ENCODE data around the gene NEU2.
"Not testable (repeated sequence)": the region's sequence is repeated elsewhere in the genome, so short reads cannot be mapped to it uniquely, and the experiment has no call there.

The NEU2 gene

DNA sequence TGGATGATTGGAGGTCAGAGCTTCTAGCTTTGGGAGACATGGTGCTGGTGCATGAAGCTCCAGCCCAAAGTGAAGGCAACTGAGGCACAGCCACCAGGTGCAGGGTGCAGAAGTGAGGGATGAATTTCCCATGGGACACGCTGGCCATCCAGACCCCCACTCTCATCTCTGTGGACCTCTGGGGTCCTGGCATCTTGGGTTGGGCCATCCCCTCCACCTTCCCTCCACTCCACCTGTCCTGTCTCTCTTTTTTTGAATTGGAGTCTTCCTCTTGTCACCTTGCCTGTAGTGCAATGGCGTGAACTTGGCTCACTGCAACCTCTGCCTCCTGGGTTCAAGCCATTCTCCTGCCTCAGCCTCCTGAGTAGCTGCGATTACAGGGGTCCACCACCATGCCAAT, 22.8 kb upstream of the NEU2 start:
- no peak for FAIRE-seq

DNA sequence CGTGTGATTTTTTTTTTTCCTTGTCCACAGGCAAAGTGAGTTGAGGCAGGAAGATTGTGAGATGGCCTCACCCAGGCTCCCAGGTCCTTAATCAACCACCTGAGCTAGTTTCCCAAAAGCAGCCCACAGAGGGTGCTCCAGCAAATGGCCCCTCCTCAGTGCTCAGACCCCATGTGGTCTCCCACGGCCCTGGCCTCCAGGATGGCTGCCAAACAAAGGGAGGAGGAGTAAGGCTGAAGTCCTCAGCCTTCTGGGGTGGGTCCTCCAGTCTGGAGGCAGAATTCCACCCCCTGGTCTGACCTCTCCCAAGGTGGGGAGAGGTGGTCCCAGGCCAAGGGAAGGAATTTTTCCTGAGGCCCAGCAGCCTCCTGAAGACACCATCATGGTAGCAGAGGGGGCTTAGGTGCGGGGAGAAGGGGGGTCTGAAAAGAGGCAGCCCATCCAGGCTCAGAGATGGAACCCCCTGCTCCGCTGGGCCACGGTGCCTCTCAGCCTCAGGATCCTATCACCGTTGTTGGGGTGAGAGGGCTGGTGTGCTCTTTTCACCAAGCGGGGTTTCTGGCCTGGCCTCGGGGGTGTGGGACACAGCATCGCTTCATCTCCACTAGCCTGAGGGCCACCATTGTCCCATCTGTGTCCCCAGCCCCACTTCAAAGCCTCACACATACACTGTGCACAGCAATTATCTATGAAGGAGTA, 21.8 kb upstream of the NEU2 start:
- FAIRE-seq (no peak), DNase-seq (ENCODE audit: extremely low spot score, insufficient read length, low read depth) (no peak)

More for the DNA sequence above, 22.8 kb upstream of the NEU2 start:
- DNase-seq (ENCODE audit: extremely low spot score, insufficient read length, low read depth), result no peak

DNA sequence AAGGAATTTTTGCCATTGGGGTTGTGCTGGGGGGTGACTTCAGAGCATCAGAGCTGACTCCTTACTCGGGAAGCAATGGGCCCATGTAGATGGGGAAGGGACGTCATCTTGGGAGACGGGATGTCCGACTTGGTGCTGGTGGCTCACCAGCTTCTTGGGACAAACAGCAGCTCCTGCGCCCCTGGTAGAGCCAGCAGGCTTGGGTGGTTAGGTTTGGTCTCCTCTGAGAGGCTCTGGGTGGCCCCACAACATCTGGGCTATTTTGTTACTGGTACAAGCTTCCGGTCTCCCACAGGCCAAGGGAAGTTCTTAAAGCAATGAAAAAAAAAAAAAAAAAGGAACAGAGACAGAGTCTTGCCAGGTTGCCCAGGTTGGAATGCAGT, 21.2 kb upstream of the NEU2 start:
- FAIRE-seq, result no peak
- DNase-seq (ENCODE audit: extremely low spot score, insufficient read length, low read depth), result no peak

DNA sequence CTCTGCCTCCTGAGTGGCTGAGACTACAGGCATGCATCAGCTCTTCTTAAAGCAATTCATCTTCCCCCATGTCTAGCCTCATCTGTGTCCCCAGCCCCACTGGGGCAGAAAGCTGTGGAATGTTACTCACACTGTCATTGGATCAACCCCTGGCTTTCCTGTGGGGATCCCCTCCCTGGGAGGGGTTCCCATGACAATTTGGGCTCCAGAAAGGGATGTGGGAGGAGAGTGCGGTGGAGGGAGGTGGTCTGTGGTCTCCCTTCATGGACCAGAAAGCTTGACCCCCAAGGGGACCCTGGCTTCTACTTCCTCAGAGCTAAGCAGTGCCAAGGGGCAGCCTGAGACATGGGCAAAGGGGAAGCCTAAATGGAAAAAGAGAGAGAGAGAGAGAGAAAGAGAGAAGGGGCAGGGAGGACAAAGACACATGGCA, 20.8 kb upstream of the NEU2 start:
- FAIRE-seq, result no peak
- DNase-seq (ENCODE audit: extremely low spot score, insufficient read length, low read depth), result no peak

DNA sequence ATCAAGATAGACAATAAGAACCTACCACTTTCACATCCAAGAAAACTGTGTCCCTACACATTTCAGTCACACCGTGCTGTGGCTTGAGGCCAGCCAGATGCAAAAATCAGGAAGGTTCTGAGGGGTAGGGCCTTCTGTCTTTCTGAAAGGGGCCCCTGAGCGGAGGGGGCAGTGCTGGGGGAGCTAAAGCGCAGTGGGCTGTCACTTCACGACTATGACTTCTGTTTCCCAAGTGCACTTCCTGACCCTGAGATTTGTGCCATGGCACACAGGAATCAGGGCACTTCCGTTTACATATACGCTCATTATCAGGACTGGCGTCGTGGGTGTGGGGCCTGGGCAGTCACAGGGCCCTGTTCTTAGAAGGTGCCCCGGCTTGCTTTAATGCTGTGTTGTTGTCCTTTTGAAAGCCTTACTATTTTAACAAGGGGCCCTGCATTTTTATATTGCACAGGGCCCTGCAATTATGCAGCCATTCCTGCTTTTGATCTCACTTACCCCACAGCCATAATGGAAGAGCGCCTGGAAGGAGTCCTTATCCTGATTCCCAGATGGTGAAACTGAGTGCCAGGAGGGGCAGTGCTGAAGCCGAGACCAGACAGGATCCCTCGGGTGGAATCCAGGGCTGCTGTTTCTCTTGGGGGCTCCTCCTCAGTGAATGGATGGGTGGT, 20.0 kb upstream of the NEU2 start:
- DNase-seq (ENCODE audit: extremely low spot score, insufficient read length, low read depth), result no peak
- FAIRE-seq, result no peak

DNA sequence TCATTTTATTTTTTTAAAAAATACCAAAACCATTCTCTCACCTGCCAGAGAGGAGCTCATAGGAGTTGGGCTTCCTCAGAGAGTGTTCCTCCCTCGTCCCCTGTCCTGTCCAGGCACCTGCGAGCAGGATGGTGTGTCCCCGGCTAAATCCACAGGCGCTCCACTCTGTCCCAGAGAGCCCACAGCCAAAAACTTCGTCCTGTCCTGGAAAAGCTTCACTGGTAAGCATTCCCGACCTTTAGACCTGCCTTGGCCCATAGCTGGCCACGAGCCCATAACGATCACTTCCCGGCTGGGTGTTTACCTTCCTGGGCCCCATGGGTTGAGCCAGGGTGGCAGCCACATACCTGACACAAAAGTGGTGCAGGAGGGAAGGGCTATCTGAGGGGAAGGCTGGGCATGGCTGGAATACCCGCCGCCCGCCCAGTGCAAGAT, 19.4 kb upstream of the NEU2 start, which contains the start of gene NGEF:
Gene NGEF, minus strand, starts transcription at position 230 of the 435 bp plus-strand sequence. CDS start 38,366 bp downstream, outside the sequence.
- FAIRE-seq (no peak), DNase-seq (ENCODE audit: extremely low spot score, insufficient read length, low read depth) (no peak)

DNA sequence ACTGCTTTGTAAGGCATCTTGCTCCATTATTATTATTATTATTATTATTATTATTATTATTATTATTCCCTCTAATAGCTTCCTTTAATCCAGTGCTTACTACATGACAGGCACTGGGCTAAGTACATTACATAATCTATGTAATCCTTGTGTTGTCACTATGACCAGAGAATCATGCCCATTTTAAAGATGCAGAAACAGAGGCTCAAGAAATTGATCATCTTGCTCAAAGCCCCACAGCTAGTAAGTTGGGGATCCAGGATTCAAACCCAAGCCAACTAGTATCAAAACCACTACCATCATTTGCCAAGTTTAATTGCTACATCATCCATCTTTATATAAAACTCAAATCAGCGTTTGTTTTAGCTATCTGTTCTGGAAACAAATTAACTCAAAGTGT, 18.8 kb upstream of the NEU2 start:
- DNase-seq (ENCODE audit: extremely low spot score, insufficient read length, low read depth), result no peak
- FAIRE-seq, result no peak

DNA sequence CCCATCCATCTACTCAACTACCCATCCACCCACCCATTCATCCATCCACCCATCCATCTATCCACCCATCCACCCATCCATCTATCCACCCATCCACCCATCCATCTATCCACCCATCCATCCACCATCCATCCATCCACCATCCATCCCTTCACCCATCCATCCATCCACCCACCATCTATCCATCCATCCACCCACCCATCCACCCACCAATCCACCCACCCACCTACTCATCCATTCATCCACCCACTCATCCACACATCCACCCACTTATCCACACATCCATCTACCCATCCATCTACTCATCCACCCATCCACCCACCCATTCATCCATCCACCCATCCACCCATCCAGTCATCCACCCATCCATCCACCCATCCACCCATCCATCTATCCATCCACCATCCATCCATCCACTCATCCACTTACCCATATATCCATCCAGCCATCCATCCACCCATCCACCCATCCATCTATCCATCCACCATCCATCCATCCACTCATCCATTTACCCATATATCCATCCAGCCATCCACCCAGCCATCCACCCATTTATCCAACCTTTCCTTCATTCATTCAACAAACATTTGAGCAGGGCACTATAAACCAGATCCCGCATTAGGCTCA, 17.3 kb upstream of the NEU2 start:
- FAIRE-seq (no peak), DNase-seq (ENCODE audit: extremely low spot score, insufficient read length, low read depth) (no peak)

DNA sequence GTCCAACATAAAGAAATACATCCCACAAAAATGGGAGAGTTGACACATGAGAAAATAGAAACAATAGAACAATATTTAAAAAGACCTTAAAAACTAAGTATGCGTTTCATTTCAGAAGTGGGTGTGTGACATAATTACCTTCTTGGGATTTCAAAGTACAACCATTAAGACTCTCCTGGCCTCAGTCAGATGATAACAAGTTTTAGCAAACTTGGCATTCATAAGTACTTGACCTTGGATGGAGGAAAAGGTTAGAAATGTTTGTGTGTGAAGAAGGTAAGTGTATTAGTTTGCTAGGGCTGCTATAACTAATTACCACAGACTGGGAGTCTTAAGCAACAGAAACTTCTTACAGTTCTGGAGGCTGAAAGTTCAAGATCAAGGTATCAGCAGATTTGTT, 14.5 kb upstream of the NEU2 start:
- DNase-seq (ENCODE audit: extremely low spot score, insufficient read length, low read depth), result no peak
- no peak for FAIRE-seq

DNA sequence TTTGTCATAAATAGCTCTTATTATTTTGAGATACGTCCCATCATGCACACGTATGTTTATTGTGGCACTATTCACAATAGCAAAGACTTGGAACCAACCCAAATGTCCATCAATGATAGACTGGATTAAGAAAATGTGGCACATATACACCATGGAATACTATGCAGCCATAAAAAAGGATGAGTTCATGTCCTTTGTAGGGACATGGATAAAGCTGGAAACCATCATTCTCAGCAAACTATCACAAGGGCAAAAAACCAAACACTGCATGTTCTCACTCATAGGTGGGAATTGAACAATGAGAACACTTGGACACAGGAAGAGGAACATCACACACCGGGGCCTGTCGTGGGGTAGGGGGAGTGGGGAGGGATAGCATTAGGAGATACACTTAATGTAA, 12.9 kb upstream of the NEU2 start:
- not testable (repeated sequence) for DNase-seq (ENCODE audit: extremely low spot score, insufficient read length, low read depth); FAIRE-seq

DNA sequence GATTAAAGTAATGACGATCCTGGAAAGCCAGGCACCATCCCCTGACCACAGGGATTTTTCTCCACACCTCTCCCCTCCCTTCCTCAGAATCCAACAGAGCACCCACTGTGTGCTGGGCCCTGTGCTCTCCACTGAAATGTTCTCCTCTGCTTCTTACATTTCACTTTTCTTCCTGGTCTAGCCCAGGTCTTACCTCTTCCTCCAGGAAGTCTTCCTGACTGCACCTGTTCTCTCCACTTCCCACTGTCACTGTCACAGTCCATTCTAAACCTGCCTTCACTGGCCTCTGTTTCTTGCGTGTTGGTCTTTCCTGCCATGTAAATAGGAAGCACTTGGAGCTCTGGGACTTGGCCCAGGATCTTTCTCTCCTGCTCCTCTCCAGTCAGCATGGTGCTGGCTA, 12.0 kb upstream of the NEU2 start:
- FAIRE-seq (no peak), DNase-seq (ENCODE audit: extremely low spot score, insufficient read length, low read depth) (no peak)

DNA sequence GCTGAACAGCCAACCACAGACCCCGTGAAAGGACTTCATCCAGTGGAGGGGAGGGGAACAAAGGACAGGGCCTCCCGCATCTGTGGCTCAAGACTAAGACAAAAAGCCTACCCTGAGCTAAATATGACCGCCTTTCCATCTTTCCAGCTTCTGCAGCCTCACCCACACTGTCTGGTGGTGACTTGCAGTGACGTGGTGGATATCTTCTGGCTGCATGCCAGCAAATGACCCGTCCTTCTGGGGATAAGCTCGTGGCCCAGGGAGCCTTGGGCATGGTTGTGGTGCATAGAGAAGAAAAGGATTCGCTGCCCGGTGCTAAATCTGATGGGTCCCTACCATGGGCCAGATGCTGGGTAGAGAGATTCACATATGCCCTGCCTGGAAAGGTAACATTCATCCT, 10.7 kb upstream of the NEU2 start:
- no peak for DNase-seq (ENCODE audit: extremely low spot score, insufficient read length, low read depth)
- no peak for FAIRE-seq

DNA sequence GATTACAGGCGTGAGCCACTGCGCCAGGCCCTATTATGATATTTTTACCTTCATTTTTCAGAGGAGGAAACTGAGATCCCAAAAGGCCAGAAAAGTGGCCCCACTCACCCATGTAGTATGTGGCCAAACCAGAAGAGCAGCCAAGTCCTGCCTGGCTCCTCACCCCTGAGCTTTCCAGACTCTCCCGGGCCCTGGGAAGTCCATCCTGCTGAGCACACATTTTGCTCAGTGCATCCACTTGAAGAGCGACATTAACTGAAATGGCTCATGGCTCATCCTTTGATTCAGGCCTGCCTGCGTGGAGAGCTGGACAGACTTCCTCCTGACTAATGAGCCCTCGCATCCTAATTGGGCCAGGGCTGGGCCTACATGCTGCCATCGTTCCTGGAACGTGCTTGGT, 9.9 kb upstream of the NEU2 start:
- DNase-seq (ENCODE audit: extremely low spot score, insufficient read length, low read depth) (no peak), FAIRE-seq (no peak)

DNA sequence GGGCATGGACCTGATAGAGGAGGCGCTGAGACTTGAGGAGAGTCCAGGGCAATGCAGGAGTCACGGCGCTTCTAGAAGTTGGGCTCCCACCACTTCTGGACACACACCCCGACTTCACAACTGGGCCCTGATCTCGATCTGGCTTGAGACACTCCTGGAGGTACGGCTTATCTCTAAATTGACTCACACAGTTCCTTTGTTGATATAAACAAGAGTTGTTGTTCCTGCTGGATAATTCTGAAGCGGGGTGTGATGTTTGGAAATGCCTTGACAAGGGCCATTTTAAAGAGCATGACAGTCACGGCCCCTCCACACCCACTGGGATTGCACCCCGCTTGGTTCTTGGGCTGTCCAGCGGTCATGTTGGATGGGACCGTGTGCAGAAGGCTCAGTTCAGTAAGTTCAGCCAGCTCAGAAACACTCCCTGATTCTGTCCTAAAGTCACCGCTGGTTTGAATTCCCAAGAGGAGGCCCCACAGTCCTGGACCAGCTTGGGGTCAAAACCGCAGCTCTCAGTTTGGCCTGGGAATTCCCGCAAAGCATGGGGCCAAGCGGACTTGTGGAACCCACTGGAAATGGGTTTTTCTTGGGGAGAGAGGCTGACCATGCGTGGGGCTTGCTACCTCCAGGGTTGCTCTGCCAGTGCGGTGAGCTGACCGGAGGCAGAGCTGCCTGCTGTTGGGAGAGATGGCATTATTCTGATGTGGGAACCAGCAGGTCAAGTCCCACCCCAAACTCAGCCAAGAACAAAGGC, 9.3 kb upstream of the NEU2 start:
- DNase-seq (ENCODE audit: extremely low spot score, insufficient read length, low read depth) (no peak), FAIRE-seq (no peak)

DNA sequence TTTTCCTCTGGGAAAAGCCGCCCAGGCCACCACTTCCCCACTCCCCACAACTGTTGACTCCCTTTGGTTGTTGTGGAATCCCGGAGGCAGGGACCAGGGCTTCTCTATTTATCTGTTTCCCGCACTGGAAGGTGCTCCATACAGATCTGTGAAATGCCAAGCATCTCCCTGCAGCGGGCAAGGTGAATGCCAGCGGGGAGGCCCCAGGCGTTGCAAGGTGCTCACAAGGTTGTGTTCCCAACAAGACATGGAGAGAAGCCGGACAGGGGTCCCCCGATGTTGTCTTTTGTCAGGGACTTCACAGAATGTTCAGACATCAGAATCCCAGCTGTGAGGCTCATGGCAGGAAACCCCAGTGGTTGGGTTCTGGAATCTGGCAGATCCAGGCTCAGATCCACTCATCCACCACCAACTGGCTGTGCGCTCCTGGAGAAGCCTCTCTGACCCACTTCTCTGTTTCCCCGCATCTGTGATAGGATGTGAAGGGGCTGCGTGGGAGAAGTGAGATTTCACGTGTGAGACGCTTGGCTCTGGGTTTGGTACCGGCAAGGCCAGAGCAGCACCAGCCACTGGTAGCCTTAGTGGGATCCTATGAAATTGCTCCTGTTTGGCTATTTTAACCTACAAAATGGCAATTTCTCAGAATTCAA, 8.6 kb upstream of the NEU2 start:
- no peak for FAIRE-seq
- DNase-seq (ENCODE audit: extremely low spot score, insufficient read length, low read depth), result no peak

DNA sequence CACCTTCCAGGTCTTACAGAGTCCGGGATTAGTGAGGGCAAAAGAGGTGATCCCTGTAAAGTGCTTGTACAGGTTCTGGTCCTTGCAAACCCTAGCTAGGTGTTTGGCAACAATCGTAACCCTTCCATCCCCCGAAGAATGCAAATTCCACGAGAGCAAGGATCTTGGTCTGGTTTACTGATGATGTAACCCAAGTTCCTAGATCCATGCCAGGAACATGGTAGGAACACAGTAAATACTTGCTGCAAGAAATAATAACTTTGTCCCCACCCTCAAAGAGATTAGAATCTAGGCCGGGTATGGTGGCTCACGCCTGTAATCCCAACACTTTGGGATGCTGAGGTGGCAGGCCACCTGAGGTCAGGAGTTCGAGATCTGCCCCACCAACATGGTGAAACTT, 6.8 kb upstream of the NEU2 start:
- DNase-seq (ENCODE audit: extremely low spot score, insufficient read length, low read depth), result no peak

DNA sequence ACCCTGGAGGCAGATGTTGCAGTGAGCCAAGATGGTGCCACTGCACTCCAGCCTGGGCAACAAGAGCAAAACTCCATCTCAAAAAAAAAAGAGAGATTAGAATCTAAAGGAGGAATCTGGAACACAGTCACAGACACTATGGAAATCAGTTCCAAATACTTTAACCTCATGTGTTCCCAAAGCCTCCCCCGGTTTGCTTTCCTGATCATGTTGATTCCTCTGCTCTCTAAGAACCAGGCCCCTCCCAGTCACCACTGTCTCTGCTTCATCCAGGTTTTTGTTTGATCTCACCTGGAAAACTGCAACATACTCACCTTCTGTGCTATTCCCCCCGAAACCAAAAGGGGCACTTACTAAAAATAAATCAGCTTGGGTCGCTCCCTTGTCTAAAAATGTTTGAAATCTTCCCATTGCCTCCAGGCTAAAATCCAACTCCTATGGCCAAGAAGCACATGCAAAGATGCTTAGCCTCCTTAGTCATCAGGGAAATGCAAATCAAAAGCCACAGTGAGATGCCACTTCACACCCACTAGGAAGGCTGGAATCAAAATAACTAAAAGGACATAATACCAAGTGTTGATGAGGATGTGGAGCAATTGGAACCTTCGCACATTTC, 6.2 kb upstream of the NEU2 start:
- DNase-seq (ENCODE audit: extremely low spot score, insufficient read length, low read depth), result no peak
- peak; percentile 18 for FAIRE-seq

More for the DNA sequence above, 6.8 kb upstream of the NEU2 start:
- no peak for FAIRE-seq

DNA sequence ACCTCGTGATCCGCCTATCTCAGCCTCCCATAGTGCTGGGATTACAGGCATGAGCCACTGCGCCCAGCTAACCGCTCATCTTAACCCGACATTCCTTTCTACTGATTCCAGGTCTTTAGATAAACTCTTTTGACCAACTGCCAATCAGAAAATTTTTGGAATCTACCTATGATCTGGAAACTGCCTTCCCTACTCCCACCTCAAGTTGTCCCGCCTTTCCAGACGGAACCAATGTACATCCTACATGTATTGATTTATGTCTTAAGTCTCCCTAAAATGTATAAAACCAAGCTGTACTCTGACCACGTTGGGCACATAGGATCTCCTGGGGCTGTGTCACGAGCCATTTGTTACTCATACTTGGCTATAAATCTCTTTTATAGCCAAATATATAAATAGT, 3.2 kb upstream of the NEU2 start:
- DNase-seq (ENCODE audit: extremely low spot score, insufficient read length, low read depth), result no peak
- FAIRE-seq, result no peak

DNA sequence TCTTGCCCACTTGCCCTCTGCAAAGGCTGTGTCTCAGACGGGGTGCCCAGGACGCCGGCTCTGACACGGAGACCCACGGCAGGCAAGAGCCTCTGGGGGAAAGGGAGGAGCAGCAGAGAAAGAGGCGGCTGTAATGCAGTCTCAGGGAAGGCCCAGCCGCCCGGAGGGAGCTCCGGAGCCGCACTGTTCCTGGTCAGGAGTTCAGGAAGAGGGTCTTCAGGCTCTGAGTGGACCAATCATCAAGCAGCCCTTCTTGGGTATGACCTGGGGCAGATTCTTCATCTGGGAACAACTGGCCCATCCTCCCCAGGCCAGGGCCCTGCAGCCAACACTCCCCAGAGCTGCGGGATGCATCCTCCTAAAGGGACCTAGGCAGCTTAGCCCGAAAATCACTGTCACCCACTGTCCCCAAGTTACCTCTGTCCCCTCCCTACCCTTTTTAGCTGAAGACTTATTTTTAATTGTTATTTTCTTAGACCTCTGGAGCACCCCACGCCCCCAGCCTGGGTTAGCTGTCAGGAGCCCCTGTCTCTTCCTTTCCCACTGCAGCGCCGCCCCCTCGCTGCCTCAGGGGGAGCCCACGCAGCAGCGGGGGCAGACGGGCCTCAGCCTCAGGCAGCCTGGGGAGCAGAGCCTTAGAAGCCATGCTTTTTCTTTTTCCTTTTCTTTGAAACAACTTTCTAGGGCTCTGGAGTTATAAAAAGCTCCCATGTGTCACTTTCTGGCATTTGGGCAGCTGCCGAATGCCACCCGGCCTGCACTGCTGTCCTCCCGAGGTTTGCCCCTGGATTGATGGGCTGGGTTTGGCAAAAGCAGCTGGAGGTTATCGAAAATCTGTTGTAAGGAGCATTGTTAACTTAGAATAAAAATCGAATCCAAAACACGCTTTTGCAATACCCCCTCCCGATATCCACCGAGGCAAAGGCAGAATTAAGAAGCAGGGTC, 644 bp upstream of the NEU2 start:
- FAIRE-seq (no peak), DNase-seq (ENCODE audit: extremely low spot score, insufficient read length, low read depth) (no peak)

Data from GM18507 (cell line).